HG03175 (cell line): ENCODE results near the gene HES5.

ENCODE experiments used
- ATAC-seq: cut with Tn5 transposase; IDR thresholded peaks from one replicate; pipeline ENCODE4 v1.9.1; 2021; ENCODE audit warnings: mild to moderate bottlenecking, moderate library complexity; ENCODE audit not compliant: unreplicated experiment

Gene HES5

DNA sequence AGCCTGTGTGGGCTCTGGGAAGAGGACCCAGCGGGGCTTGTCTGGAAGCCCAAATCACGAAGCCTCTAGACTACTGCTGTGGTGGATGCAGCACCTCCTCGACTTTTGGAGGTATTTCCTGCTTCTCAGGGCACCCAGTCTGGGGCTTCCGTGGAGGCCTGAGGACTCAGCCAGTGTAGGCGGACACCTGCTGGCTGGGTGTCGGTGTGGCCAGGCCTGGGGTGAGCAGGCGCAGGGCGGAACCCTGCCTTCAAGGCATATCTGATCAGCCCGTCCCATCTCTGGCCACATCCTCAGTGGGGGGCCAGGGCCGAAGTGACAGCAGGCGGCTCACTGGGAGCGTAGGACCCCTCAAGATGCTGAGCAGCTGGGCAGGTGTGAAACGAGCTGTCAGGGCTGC, 47.0 kb downstream of the HES5 start:
- ATAC-seq = no peak

DNA sequence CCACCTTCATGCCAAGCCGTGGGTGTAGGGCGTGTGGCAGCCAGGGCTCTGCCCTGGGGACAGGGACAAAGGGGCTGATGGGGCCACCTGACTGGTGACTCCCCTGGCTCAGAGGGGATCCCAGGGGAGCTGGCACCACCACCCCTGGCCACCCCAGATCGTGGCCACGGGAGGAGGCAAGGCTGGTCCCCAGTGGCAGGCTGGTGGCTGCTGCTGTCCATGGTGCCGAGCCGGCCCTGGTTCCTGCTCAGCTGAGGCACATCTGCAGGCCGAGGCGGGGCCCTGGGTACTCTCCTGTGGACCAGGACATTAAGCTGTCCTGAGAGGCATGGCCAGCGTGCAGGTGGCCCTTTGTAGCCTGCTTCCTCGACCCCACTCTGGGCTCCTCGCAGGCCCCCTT, 47.5 kb downstream of the HES5 start:
- no peak for ATAC-seq

DNA sequence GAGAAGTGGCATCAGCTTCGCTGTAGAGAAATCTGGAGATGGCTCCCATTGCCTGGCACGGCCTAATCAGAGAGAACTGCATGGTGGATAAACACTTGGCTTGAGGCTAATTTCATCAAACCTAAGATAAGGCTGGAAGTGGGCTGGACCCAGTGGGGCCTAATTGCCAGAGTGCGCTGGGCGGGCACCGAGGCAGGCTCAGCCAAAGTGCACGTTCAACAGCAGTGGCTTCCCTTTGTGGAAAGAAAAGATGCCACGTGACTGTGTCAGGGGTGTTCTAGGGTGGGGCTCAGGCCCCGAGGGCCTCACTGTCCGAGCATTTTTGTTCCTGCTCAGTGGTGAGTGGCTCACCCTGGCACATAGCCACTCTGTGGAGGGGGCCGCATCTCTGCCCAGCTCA, 48.2 kb downstream of the HES5 start:
- ATAC-seq = no peak

DNA sequence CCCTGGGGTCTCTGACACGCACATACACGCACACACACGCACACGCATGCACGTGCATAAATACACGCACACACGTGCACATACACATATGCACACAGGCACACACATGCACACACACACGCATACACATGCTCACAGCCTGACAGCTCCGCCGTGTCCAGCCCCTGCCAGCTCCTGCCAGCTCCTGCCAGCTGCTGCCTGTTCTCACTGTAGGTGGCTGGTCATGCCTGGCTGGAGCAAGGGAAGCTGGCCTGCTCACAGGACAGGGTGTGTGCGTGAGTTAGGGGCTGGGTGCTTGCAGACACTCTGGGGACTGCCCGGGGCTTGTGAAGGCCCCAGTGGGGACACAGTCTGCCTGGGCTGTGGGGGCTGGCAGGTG, 49.1 kb downstream of the HES5 start:
- no peak for ATAC-seq

DNA sequence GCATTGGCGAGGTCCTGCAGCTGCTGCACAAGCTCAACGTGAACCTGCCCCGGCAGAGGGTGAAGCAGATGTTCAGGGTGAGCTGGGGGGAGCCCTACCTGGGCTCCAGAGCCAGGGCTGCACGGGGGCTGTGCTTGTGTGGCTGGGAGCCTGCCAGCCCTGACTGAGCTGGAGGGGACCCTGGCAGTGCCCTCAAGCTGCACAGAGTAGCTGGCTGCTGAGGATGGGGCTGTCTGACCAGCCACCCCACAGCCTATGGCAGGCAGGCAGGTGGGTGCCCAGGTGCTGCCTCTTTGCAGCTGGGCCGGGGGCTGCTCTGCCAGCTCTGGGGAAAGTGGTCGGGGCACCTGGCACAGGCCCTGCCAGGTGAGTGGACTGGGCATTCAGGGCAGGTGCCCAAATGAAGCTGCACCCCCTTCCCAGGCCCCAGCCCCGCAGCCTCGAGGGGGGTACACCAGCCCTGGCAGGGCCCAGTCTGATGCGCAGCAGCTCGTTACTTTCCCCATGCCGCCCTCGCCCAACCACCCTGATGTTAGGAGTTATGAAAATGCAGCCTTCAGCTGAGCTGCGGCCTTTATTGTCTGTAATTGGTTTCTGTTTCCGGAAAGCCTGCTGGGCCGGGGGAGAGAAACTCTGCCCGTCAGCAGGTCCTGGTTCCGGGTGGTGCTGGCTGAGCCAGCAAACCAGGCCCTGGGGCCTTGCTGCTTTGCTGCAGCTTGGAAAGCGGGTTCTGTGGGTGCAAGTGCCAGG, 49.7 kb downstream of the HES5 start:
- no peak for ATAC-seq

DNA sequence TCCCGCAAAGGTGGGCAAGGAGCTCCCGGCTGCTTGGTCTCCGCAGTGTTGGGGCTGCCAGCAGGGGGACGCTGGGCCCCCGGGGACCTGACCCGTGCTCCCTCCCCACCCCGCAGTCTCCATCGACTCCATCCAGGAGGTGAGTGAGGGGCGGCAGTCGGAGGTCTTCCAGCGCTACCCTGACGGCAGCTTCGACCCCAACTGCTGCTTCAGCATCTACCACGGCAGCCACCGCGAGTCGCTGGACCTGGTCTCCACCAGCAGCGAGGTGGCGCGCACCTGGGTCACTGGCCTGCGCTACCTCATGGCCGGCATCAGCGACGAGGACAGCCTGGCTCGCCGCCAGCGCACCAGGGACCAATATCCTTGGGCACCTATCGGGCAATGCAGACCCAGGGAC, 50.4 kb downstream of the HES5 start:
- no peak for ATAC-seq

DNA sequence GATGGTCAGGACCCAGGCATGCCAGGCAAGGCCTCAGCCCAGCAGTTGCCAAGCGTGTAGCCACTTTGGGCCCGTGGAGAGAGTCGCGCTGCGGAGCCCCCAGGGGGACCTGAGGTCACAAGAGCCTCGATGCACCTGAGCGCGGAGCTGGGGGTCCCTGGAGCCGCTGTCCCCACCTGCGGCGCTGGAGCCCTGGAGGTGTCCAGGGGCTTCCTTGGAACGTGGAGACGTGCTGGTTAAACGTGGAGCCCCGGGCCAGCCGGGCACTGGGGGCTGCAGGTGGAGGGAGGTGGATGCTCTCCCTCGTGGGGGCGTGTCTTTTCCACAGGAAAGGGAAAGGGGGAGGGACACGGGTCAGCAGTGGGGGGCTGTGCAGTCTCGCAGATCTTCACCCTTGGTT, 50.9 kb downstream of the HES5 start:
- no peak for ATAC-seq
